K562 (cell line): ENCODE results near the gene PLSCR3. TPM values are rescaled to one million over a fixed set of nuclear protein-coding genes. Genes with fewer than 3 reads are reported as not detected.

Experiments
- ATAC-seq: fragments of 200-7000 bp; cut with Tn5 transposase; 3 replicates; pipeline ENCODE4 v1.9.1; 2020; ENCODE audit warnings: moderate library complexity
- BruUV-seq: library from RNA; stranded (reverse); fragments of 400-500 nt; replicated peaks from 2 replicates; lab custom pipeline; 2021; lab: Mats Ljungman, UMichigan
- CTCF ChIA-PET: fragments of 300-600 bp; formaldehyde crosslinking; extraction: SDS; loops from one replicate; lab custom pipeline; 2021; ENCODE audit warnings: low intra/inter-chr PET ratio; lab: Yijun Ruan, JAX
- POLR2A ChIA-PET: fragments of 300-600, 350-650 bp; sonication (Branson Sonifier 250); formaldehyde crosslinking; extraction: SDS; loops from one replicate; lab custom pipeline; 2021; ENCODE audit warnings: antibody characterized with exemption, inconsistent platforms; lab: Yijun Ruan, JAX
- DNase-seq, 4 experiments: peaks; one replicate each; pipeline versions ENCODE4 v3.0.0 to v3.0.0-alpha.2; 2011 to 2018; ENCODE audit warnings: low spot score in 3 of 4, mixed read lengths in 3 of 4; ENCODE audit errors: extremely low read depth in 1 of 4
- FAIRE-seq: peaks from 2 replicates; lab custom pipeline; 2011; peaks lifted over from hg19 to GRCh38; lab: Jason Lieb, UNC
- H2AFZ ChIP-seq: 2 replicates; pipeline ENCODE4 v1.6.0; 2011; ENCODE audit warnings: low read depth, low read length, control low read depth, inconsistent platforms
- H3K27ac ChIP-seq: fragments of 200-600 bp; 3 replicates; pipeline ENCODE4 v1.8.0; 2011; ENCODE audit warnings: low read depth, mild to moderate bottlenecking, control low read depth, inconsistent platforms, low read length, moderate library complexity, mixed read lengths; ENCODE audit errors: extremely low read depth
- H3K27me3 ChIP-seq, 2 experiments: fragments of 300-600 bp in 1 of 2; 2 replicates in 1 of 2; 3 replicates in 1 of 2; pipeline versions ENCODE4 v1.6.0 to v1.8.0; 2011; ENCODE audit warnings: inconsistent platforms in 2 of 2, low read length in 2 of 2, mild to moderate bottlenecking in 1 of 2, mixed read lengths in 1 of 2, moderate library complexity in 1 of 2; ENCODE audit not compliant: control insufficient read depth in 2 of 2, insufficient read depth in 2 of 2
- H3K36me3 ChIP-seq: fragments of 300-600 bp; 3 replicates; pipeline ENCODE4 v1.8.0; 2011; ENCODE audit warnings: mild to moderate bottlenecking, low read length, inconsistent platforms; ENCODE audit not compliant: control insufficient read depth, insufficient read depth
- H3K4me1 ChIP-seq, 2 experiments: fragments of 200-600 bp in 1 of 2; replicated peaks in 1 of 2; 2 replicates in 1 of 2; 3 replicates in 1 of 2; pipeline versions ENCODE4 v1.5.1 to v1.8.0; 2011; ENCODE audit warnings: inconsistent platforms in 2 of 2, low read length in 2 of 2, mild to moderate bottlenecking in 1 of 2, mixed read lengths in 1 of 2, moderate library complexity in 1 of 2; ENCODE audit not compliant: control insufficient read depth in 2 of 2, insufficient read depth in 2 of 2
- H3K4me2 ChIP-seq: 2 replicates; pipeline ENCODE4 v1.6.1; 2011; ENCODE audit warnings: low read length, control low read depth, inconsistent platforms, mixed read lengths; ENCODE audit not compliant: insufficient read depth
- H3K4me3 ChIP-seq: fragments of 200-600 bp; sonication (generic), shearing (Covaris generic); 2 replicates; pipeline ENCODE4 v1.5.1; 2016; ENCODE audit warnings: control low read depth, inconsistent platforms
- H3K79me2 ChIP-seq: fragments of 200-600 bp; 3 replicates; pipeline ENCODE4 v1.8.0; 2011; ENCODE audit warnings: low read length, inconsistent platforms; ENCODE audit not compliant: control insufficient read depth, insufficient read depth
- H3K9ac ChIP-seq, 2 experiments: 2 replicates each; pipeline versions ENCODE4 v1.6.0 to v1.6.1; 2011; ENCODE audit warnings: low read depth in 2 of 2, low read length in 2 of 2, control low read depth in 1 of 2, inconsistent platforms in 1 of 2, mild to moderate bottlenecking in 1 of 2, mixed read lengths in 1 of 2; ENCODE audit not compliant: insufficient read depth in 1 of 2
- H3K9me1 ChIP-seq: one replicate; pipeline ENCODE4 v1.6.0; 2011; ENCODE audit warnings: inconsistent platforms, mild to moderate bottlenecking, low read length, moderate library complexity; ENCODE audit not compliant: control insufficient read depth, insufficient read depth
- H3K9me3 ChIP-seq: replicated peaks from 2 replicates; pipeline ENCODE4 v1.5.1; 2011; ENCODE audit warnings: low read depth, low read length, inconsistent platforms; ENCODE audit not compliant: control insufficient read depth, insufficient read depth
- H4K20me1 ChIP-seq: replicated peaks from 2 replicates; pipeline ENCODE4 v1.6.1; 2011; ENCODE audit warnings: low read length, inconsistent platforms, mixed read lengths; ENCODE audit not compliant: control insufficient read depth, insufficient read depth
- ATF1 ChIP-seq, 2 experiments: fragments of 450-650 bp in 1 of 2; IDR thresholded peaks; 2 replicates each; pipeline ENCODE4 v1.6.1; 2016; ENCODE audit warnings: missing compliant biosample characterization in 1 of 2, missing genetic modification characterization in 1 of 2
- CAMTA2 ChIP-seq: fragments of 250-450 bp; sonication (Bioruptor Pico); conservative IDR thresholded peaks from 2 replicates; pipeline ENCODE4 v1.5.1; 2022
- DDX20 ChIP-seq: fragments of 450-650 bp; IDR thresholded peaks from 2 replicates; pipeline ENCODE4 v1.6.1; 2016; ENCODE audit warnings: missing genetic modification characterization, low read depth, mild to moderate bottlenecking, missing compliant biosample characterization, moderate library complexity
- DIDO1 ChIP-seq: fragments of 450-650 bp; IDR thresholded peaks from 2 replicates; pipeline ENCODE4 v1.6.1; 2016; ENCODE audit warnings: low read depth, missing biosample characterization, missing genetic modification characterization
- E2F1 ChIP-seq: sonication (generic); formaldehyde crosslinking; IDR thresholded peaks from 2 replicates; pipeline ENCODE4 v1.8.1; 2023; ENCODE audit warnings: mild to moderate bottlenecking, missing genetic modification reagents, moderate library complexity
- ELF2 ChIP-seq: fragments of 250-450 bp; sonication (Bioruptor Pico); IDR thresholded peaks from 2 replicates; pipeline ENCODE4 v1.5.0; 2021; ENCODE audit warnings: mild to moderate bottlenecking
- ELF4 ChIP-seq: fragments of 450-650 bp; formaldehyde crosslinking; IDR thresholded peaks from 2 replicates; pipeline ENCODE4 v1.4.0; 2022; ENCODE audit warnings: missing genetic modification characterization
- ESRRB ChIP-seq: fragments of 250-450 bp; sonication (Bioruptor Pico); IDR thresholded peaks from 2 replicates; pipeline ENCODE4 v1.5.0; 2020; ENCODE audit warnings: mild to moderate bottlenecking, moderate library complexity, borderline replicate concordance
- MEF2A ChIP-seq: IDR thresholded peaks from 2 replicates; pipeline ENCODE4 v1.6.1; 2011; ENCODE audit warnings: low read depth, mild to moderate bottlenecking, low read length, moderate library complexity; ENCODE audit not compliant: control insufficient read depth
- MLLT1 ChIP-seq, 2 experiments: fragments of 450-650 bp; IDR thresholded peaks; 2 replicates each; pipeline ENCODE4 v1.6.1; 2016
- TAL1 ChIP-seq: fragments of 450-650 bp; IDR thresholded peaks from 2 replicates; pipeline ENCODE4 v1.6.1; 2016; ENCODE audit warnings: mild to moderate bottlenecking
- TBL1XR1 ChIP-seq, 2 experiments: IDR thresholded peaks; 2 replicates each; pipeline ENCODE4 v1.6.1; 2012; ENCODE audit warnings: improper control_type of control experiment in 2 of 2, low read length in 2 of 2, mild to moderate bottlenecking in 1 of 2
- YBX1 ChIP-seq: fragments of 450-650 bp; IDR thresholded peaks from 2 replicates; pipeline ENCODE4 v1.7.1; 2016; ENCODE audit warnings: mild to moderate bottlenecking
- ZC3H11A ChIP-seq: IDR thresholded peaks from 2 replicates; pipeline ENCODE4 v1.6.1; 2012; ENCODE audit warnings: low read depth, low read length, improper control_type of control experiment
- ZNF212 ChIP-seq: fragments of 450-650 bp; formaldehyde crosslinking; IDR thresholded peaks from 2 replicates; pipeline ENCODE4 v1.4.0; 2020; ENCODE audit warnings: mild to moderate bottlenecking
- ZNF518B ChIP-seq: fragments of 250-450 bp; sonication (Bioruptor Pico); IDR thresholded peaks from 2 replicates; pipeline ENCODE4 v1.5.0; 2021; ENCODE audit warnings: mild to moderate bottlenecking, moderate library complexity
- ZNF707 ChIP-seq: fragments of 250-450 bp; sonication (Bioruptor Pico); conservative IDR thresholded peaks from 2 replicates; pipeline ENCODE4 v1.8.0; 2022; ENCODE audit warnings: inconsistent platforms, mild to moderate bottlenecking, moderate library complexity
- WGBS: fragments of 100-300 bp; shearing (Covaris generic); methylation state at CpG from one replicate; pipeline ENCODE4 v1.1.6; 2016; ENCODE audit warnings: low coverage, mixed read lengths; ENCODE audit not compliant: insufficient coverage; ENCODE audit errors: missing lambda C conversion rate; 5-methylcytosine and 5-hydroxymethylcytosine counted together
- in situ Hi-C: fragments of 300-500 bp; cut with MboI; formaldehyde crosslinking; loops from 4 replicates; pipeline ENCODE4 v1.15.0; 2018; ENCODE audit warnings: inconsistent platforms, mixed read lengths
- intact Hi-C: fragments of 100-400 bp; cut with micrococcal nuclease; formaldehyde crosslinking; loops from 2 replicates; pipeline ENCODE4 v1.14.2; 2022
- polyA plus RNA-seq, 8 experiments: library from polyadenylated mRNA; depleted of rRNA in 4 of 8; stranded (reverse) in 5 of 8; unstranded in 3 of 8; fragments of >200 nt; fragmentation: Nextera tagmentation in 2 of 8; fragmentation: Illumina TruSeq in 1 of 8; extraction: Ambion mirVana in 2 of 8; extraction: Trizol in 1 of 8; gene quantifications; 2 replicates each; pipeline versions ENCODE4 v1.2.1 to v1.2.3, GENCODE V29; 2011 to 2014; ENCODE audit warnings: inconsistent platforms in 1 of 8, missing spikeins in 1 of 8
- total RNA-seq, 7 experiments: library from RNA; depleted of rRNA in 6 of 7; stranded (reverse); fragments of >200 nt in 6 of 7; fragmentation: Illumina TruSeq in 2 of 7; extraction: Trizol in 2 of 7; gene quantifications; 2 replicates each; pipeline versions ENCODE4 v1.2.1 to v1.2.3, GENCODE V29; 2011 to 2021; ENCODE audit warnings: low replicate concordance in 1 of 7

PLSCR3 gene
- total and polyA plus RNA-seq, 9 of the 15 experiments (the other 6 are each of a cell fraction or from before 2014, with no cell fraction given): 3.2 to 16.8 (median 4.5) TPM

GRCh38 chr17:7374353-7374752, 20.0 kb downstream of the PLSCR3 start (continued):
- peak; percentile 51 for TF ChIP-seq TAL1

- H3K9ac ChIP-seq: no peak overlapping the region
- TF ChIP-seq TBL1XR1 (IDR thresholded peaks at IDR 0.05; ENCODE audit: low read length in 2 of 2) (no peak), ATF1 (CRISPR knock-in tag; IDR thresholded peaks at IDR 0.05) (no peak), ATF1 (tag; IDR thresholded peaks at IDR 0.05) (no peak), ELF4 (CRISPR knock-in tag) (no peak), MLLT1 (IDR thresholded peaks at IDR 0.05) (no peak), ZNF518B (CRISPR knock-in tag) (no peak), DDX20 (tag) (no peak), MEF2A (no peak), TAL1 (no peak), DIDO1 (no peak), ZNF212 (CRISPR knock-in tag) (no peak), ZC3H11A (no peak), ESRRB (CRISPR knock-in tag) (no peak), E2F1 (CRISPR knock-in tag) (no peak), ELF2 (CRISPR knock-in tag) (no peak), CAMTA2 (CRISPR knock-in tag) (no peak), YBX1 (no peak), ZNF707 (CRISPR knock-in tag) (no peak)
- peaks cover 3 to 4% of the 10 kb centered on the region in 2 experiments; a peak in 1 of 5 replicates for H3K27me3 ChIP-seq
- H3K9me3 ChIP-seq: no peaks in the 10 kb centered on the region
- no peaks in the 10 kb centered on the region for H3K9me1 ChIP-seq
- no peak for FAIRE-seq
- H3K36me3 ChIP-seq: no peaks in the 10 kb centered on the region
- intact Hi-C loops: no loop called here
- H3K4me1 ChIP-seq: no peaks in the 10 kb centered on the region; a peak in 1 of 5 replicates
- 11% methylated on average over 4 of the region's 4 CpGs for WGBS
- H4K20me1 ChIP-seq: no peaks in the 10 kb centered on the region
- H2AFZ ChIP-seq: no peak overlapping the region
- no peak for DNase-seq
- H3K79me2 ChIP-seq: no peaks in the 10 kb centered on the region
- no peak for ATAC-seq
- CTCF ChIA-PET: no interaction called here
- no TSS peak for BruUV-seq
- H3K4me3 ChIP-seq: no peak overlapping the region
- POLR2A ChIA-PET: interaction anchor here (0.7 kb wide), 1 partner anchor 13 kb away, joined by 3 read pairs; no protein-coding TSS in a partner anchor
- no peak overlapping the region for H3K27ac ChIP-seq
- in situ Hi-C loops: no loop called here
- H3K4me2 ChIP-seq: no peak overlapping the region
Measured at GRCh38 chr17:7370853-7371252, 23.5 kb downstream of the PLSCR3 start.
